ENCODE measurements around the gene C1D.

GRCh38 chr2:68050353-68050752 lies 12.5 kb downstream of the C1D start:
- TF ChIP-seq CTCF (IDR thresholded peaks at IDR 0.05) = no peak
- no peak for TF ChIP-seq POLR2A (IDR thresholded peaks at IDR 0.05)

All from esophagus squamous epithelium (tissue), 4 donors.